ENCODE results near the gene C4B. TPM values are rescaled to one million over a fixed set of nuclear protein-coding genes. Genes with fewer than 3 reads are reported as not detected.
A peak's percentile ranks its signal among the peaks of the same experiment; 100 is the strongest.
"Not testable (repeated sequence)": the region's sequence is repeated elsewhere in the genome, so short reads cannot be mapped to it uniquely, and the experiment has no call there.

Gene C4B
- total and polyA plus RNA-seq, 2 experiments from 2014 or later = 0.57 TPM; not detected in 1

DNA sequence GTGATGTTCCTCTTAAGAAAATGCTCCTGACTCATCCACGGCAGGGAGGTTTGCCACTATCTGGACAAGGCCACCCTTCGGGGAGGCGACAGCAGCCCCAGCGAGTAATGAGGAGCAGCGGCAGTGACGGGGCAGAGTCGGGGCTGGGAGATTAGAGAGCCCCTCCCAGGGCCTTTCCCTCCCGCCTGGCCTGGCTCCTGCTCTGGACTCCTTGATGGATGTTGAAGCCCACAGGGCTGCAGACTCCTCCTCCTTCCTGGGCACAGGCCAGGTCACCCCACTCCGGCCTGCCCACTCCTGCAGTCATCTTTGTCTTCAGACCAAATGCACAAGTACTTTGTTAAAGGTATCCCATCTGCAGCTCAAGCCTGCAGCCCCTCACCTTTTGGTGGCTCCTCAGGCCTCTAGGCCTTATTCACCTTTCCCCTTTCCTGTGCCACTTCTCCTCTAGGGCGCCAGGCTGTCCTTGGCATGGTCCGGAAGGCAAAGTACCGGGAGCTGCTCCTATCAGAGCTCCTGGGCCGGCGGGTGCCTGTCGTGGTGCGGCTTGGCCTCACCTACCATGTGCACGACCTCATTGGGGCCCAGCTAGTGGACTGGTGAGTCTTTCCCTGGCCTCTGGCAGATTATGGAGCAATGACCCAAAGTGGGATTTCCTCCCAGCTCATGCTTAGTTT is 1.5 kb upstream of the C4B start:
- H3K36me3 ChIP-seq (ENCODE audit: insufficient read depth); H3K4me3 ChIP-seq; H3K9me3 Mint-ChIP-seq; H3K4me3 Mint-ChIP-seq; H3K79me2 ChIP-seq (replicated peaks; ENCODE audit: insufficient read depth); H3K27ac ChIP-seq (ENCODE audit: low read depth); H3K4me1 ChIP-seq (ENCODE audit: insufficient read depth); ATAC-seq; H3K27me3 Mint-ChIP-seq (ENCODE audit: insufficient read depth, low read depth, poor library complexity); H3K4me1 Mint-ChIP-seq; H4K20me1 ChIP-seq (replicated peaks; ENCODE audit: insufficient read depth); H2AFZ ChIP-seq; H3K36me3 Mint-ChIP-seq (ENCODE audit: low read depth); H3K4me2 ChIP-seq; DNase-seq (ENCODE audit: low spot score); H3K9me2 ChIP-seq (ENCODE audit: insufficient read depth); H3K27ac Mint-ChIP-seq; H3F3A ChIP-seq (replicated peaks; ENCODE audit: low read depth); H3K27me3 ChIP-seq (ENCODE audit: insufficient read depth): not testable (repeated sequence)

DNA sequence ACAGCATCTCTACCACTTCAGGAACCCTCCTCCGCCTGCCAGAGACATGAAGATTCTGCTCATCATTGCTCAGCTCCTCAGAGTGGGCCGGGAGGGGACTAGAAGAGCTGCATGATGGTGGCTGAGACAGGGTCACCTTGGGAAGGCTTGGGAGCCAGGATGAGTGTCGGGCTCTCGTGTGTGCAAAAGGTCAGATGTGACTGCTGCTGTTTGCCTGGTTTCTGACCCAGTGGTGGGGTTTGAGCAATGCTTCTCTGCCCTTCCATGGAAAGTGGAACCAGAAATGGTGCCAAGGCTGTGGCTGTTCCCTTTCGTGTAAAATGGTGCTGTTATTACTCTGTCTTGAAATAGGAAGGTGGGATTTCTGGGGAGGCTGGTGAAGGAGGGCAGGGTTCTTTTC is 857 bp upstream of the C4B start:
- not testable (repeated sequence) for H3K27ac Mint-ChIP-seq; H3K9me2 ChIP-seq (ENCODE audit: insufficient read depth); H2AFZ ChIP-seq; H3K9me3 Mint-ChIP-seq; ATAC-seq; H3K4me3 ChIP-seq; H3K79me2 ChIP-seq (replicated peaks; ENCODE audit: insufficient read depth); H3K27ac ChIP-seq (ENCODE audit: low read depth); H3K36me3 ChIP-seq (ENCODE audit: insufficient read depth); H3K4me1 Mint-ChIP-seq; H3K4me1 ChIP-seq (ENCODE audit: insufficient read depth); H3K27me3 ChIP-seq (ENCODE audit: insufficient read depth); H3F3A ChIP-seq (replicated peaks; ENCODE audit: low read depth); DNase-seq (ENCODE audit: low spot score); H4K20me1 ChIP-seq (replicated peaks; ENCODE audit: insufficient read depth); H3K4me2 ChIP-seq; H3K27me3 Mint-ChIP-seq (ENCODE audit: insufficient read depth, low read depth, poor library complexity); H3K4me3 Mint-ChIP-seq; H3K36me3 Mint-ChIP-seq (ENCODE audit: low read depth)

DNA sequence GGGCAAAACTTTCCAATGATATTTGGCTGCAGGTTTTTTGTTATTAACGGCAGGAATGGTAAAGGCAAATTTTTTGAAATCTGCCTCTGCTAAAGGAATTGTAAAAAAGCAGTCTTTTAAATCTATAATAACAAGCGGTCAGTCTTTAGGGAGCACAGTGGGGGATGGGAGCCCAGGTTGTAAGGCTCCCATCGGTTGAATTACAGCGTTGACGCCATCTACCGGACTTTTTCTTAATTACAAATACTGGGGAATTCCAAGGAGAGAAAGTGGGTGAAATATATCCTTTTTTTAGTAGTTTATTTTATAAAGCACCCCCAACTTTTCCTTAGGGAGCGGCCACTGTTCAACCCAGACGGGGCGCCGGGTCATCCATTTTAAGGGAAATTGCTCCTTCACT is 7.5 kb downstream of the C4B start:
- not testable (repeated sequence) for H3K36me3 ChIP-seq (ENCODE audit: insufficient read depth); H2AFZ ChIP-seq; H3K27ac Mint-ChIP-seq; H3K79me2 ChIP-seq (replicated peaks; ENCODE audit: insufficient read depth); H3K4me2 ChIP-seq; H4K20me1 ChIP-seq (replicated peaks; ENCODE audit: insufficient read depth); H3K27me3 ChIP-seq (ENCODE audit: insufficient read depth); H3K4me1 Mint-ChIP-seq; H3K36me3 Mint-ChIP-seq (ENCODE audit: low read depth); H3K4me3 ChIP-seq; DNase-seq (ENCODE audit: low spot score); H3K4me1 ChIP-seq (ENCODE audit: insufficient read depth); H3K9me3 Mint-ChIP-seq; H3K27ac ChIP-seq (ENCODE audit: low read depth); H3F3A ChIP-seq (replicated peaks; ENCODE audit: low read depth); H3K4me3 Mint-ChIP-seq; H3K9me2 ChIP-seq (ENCODE audit: insufficient read depth); H3K27me3 Mint-ChIP-seq (ENCODE audit: insufficient read depth, low read depth, poor library complexity)
- peak; percentile 78 for ATAC-seq

DNA sequence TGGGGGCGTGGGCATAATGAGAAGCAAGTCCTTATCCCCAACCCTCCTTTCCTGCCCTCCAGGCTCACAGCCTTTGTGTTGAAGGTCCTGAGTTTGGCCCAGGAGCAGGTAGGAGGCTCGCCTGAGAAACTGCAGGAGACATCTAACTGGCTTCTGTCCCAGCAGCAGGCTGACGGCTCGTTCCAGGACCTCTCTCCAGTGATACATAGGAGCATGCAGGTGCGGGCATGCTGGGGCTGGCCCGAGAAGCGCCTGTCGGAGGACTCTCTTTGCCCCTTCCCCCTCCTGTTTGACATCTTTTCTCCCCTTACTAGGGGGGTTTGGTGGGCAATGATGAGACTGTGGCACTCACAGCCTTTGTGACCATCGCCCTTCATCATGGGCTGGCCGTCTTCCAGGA is 14.0 kb downstream of the C4B start:
- not testable (repeated sequence) for H3K4me3 Mint-ChIP-seq; H3F3A ChIP-seq (replicated peaks; ENCODE audit: low read depth); H3K79me2 ChIP-seq (replicated peaks; ENCODE audit: insufficient read depth); H3K4me2 ChIP-seq; ATAC-seq; H3K36me3 ChIP-seq (ENCODE audit: insufficient read depth); H3K9me3 Mint-ChIP-seq; H3K36me3 Mint-ChIP-seq (ENCODE audit: low read depth); H4K20me1 ChIP-seq (replicated peaks; ENCODE audit: insufficient read depth); H3K4me1 Mint-ChIP-seq; H2AFZ ChIP-seq; H3K27me3 ChIP-seq (ENCODE audit: insufficient read depth); H3K27me3 Mint-ChIP-seq (ENCODE audit: insufficient read depth, low read depth, poor library complexity); H3K27ac Mint-ChIP-seq; H3K4me3 ChIP-seq; H3K4me1 ChIP-seq (ENCODE audit: insufficient read depth); DNase-seq (ENCODE audit: low spot score); H3K27ac ChIP-seq (ENCODE audit: low read depth); H3K9me2 ChIP-seq (ENCODE audit: insufficient read depth)

DNA sequence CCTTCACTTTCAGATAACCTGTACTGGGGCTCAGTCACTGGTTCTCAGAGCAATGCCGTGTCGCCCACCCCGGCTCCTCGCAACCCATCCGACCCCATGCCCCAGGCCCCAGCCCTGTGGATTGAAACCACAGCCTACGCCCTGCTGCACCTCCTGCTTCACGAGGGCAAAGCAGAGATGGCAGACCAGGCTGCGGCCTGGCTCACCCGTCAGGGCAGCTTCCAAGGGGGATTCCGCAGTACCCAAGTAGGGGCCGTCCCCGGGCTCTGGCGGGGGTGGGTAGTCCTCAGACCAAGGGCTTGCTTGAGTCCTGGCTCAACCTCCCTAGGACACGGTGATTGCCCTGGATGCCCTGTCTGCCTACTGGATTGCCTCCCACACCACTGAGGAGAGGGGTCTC is 15.0 kb downstream of the C4B start:
- H4K20me1 ChIP-seq (replicated peaks; ENCODE audit: insufficient read depth); H3K4me1 Mint-ChIP-seq; H3K4me1 ChIP-seq (ENCODE audit: insufficient read depth); H3K36me3 Mint-ChIP-seq (ENCODE audit: low read depth); H3K36me3 ChIP-seq (ENCODE audit: insufficient read depth); H3K9me3 Mint-ChIP-seq; H3K4me3 ChIP-seq; H3K27ac ChIP-seq (ENCODE audit: low read depth); H3K27me3 Mint-ChIP-seq (ENCODE audit: insufficient read depth, low read depth, poor library complexity); DNase-seq (ENCODE audit: low spot score); H3F3A ChIP-seq (replicated peaks; ENCODE audit: low read depth); H3K9me2 ChIP-seq (ENCODE audit: insufficient read depth); ATAC-seq; H3K79me2 ChIP-seq (replicated peaks; ENCODE audit: insufficient read depth); H2AFZ ChIP-seq; H3K27me3 ChIP-seq (ENCODE audit: insufficient read depth); H3K4me3 Mint-ChIP-seq; H3K4me2 ChIP-seq; H3K27ac Mint-ChIP-seq: not testable (repeated sequence)

DNA sequence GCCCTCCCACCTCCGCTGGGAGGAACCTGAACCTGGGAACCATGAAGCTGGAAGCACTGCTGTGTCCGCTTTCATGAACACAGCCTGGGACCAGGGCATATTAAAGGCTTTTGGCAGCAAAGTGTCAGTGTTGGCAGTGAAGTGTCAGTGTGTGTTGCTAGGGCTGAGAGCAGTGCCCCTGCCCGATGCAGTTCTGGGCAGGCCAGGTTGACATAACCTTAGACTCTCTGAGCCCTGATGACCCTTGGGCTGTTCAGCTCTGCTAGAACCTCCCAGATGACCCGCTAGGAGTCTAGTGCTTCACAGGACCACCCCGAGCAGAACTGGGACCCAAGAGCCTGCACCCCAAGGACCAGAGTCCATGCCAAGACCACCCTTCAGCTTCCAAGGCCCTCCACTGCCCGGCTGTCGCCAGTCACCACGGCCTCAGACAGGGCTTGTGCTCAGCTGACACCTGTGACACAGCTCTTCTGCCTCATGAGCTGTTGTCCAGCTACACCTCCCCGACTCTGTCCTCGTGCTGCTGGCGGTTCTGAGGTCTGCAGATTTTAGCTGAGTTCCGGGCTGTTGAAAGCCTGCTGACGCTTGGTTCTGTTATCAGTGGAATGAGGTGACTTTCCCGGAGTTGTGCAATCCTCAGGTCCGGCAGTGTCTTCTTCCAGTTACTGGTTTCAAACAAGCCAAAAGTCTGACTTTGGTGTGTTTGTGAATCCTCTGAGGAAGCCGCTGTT is 20.9 kb downstream of the C4B start:
- not testable (repeated sequence) for H3K4me3 Mint-ChIP-seq; H2AFZ ChIP-seq; H3K27me3 Mint-ChIP-seq (ENCODE audit: insufficient read depth, low read depth, poor library complexity); H3F3A ChIP-seq (replicated peaks; ENCODE audit: low read depth); H3K4me2 ChIP-seq; H3K4me1 Mint-ChIP-seq; H3K9me3 Mint-ChIP-seq; H3K36me3 ChIP-seq (ENCODE audit: insufficient read depth); H3K79me2 ChIP-seq (replicated peaks; ENCODE audit: insufficient read depth); H3K36me3 Mint-ChIP-seq (ENCODE audit: low read depth); H3K27ac ChIP-seq (ENCODE audit: low read depth); H3K4me3 ChIP-seq; H4K20me1 ChIP-seq (replicated peaks; ENCODE audit: insufficient read depth); H3K27me3 ChIP-seq (ENCODE audit: insufficient read depth); DNase-seq (ENCODE audit: low spot score); H3K4me1 ChIP-seq (ENCODE audit: insufficient read depth); H3K27ac Mint-ChIP-seq; ATAC-seq; H3K9me2 ChIP-seq (ENCODE audit: insufficient read depth)

Data from GM23338 (cell line).